Ectodermal cell (in vitro differentiated cells): Measurements from ENCODE around the gene LRTM2.

Experiments used
- H3K27ac ChIP-seq: 2 replicates; pipeline ENCODE4 v1.7.0; 2013; ENCODE audit warnings: mild to moderate bottlenecking, low read depth, low read length; ENCODE audit not compliant: insufficient read depth, poor library complexity, severe bottlenecking
- H3K27me3 ChIP-seq: 2 replicates; pipeline ENCODE4 v1.7.0; 2013; ENCODE audit warnings: mild to moderate bottlenecking, low read length; ENCODE audit not compliant: insufficient read depth, control insufficient read depth, poor library complexity, severe bottlenecking
- H3K36me3 ChIP-seq: one replicate; pipeline ENCODE4 v1.7.0; 2013; ENCODE audit warnings: low read length; ENCODE audit not compliant: control insufficient read depth, insufficient read depth
- H3K4me1 ChIP-seq: one replicate; pipeline ENCODE4 v1.7.0; 2013; ENCODE audit warnings: low read length; ENCODE audit not compliant: control insufficient read depth, insufficient read depth
- H3K4me3 ChIP-seq: 2 replicates; pipeline ENCODE4 v1.7.0; 2013; ENCODE audit warnings: low read depth, low read length, control low read depth; ENCODE audit not compliant: insufficient read depth
- H3K9me3 ChIP-seq: 2 replicates; pipeline ENCODE4 v1.7.0; 2013; ENCODE audit warnings: mild to moderate bottlenecking, low read length, moderate library complexity; ENCODE audit not compliant: control insufficient read depth
- WGBS, 2 experiments: methylation state at CpG; one replicate each; pipeline ENCODE4 v1.1.7; 2013; ENCODE audit warnings: missing lambda C conversion rate in 2 of 2; 5-methylcytosine and 5-hydroxymethylcytosine counted together

LRTM2 gene

GRCh38 chr12:1838205-1838993, 18.0 kb downstream of the LRTM2 start:
- Histone ChIP-seq H3K4me1 (peaks cover 13% of the 10 kb centered on the region), H3K27ac (no peak overlapping the region), H3K9me3 (no peaks in the 10 kb centered on the region), H3K4me3 (no peak overlapping the region), H3K27me3 (no peaks in the 10 kb centered on the region), H3K36me3 (no peaks in the 10 kb centered on the region)
- WGBS, 2 experiments = 91 to 93% methylated on average over 26 of the region's 26 CpGs

- no peaks in the 10 kb centered on the region for H3K9me3 ChIP-seq
- no peak overlapping the region for H3K27ac ChIP-seq
- no peak overlapping the region for H3K4me3 ChIP-seq
- no peaks in the 10 kb centered on the region for H3K27me3 ChIP-seq
- 94 to 95% methylated on average over 15 of the region's 15 CpGs for WGBS, 2 experiments
- H3K36me3 ChIP-seq = no peaks in the 10 kb centered on the region
- H3K4me1 ChIP-seq = peaks cover 13% of the 10 kb centered on the region
These were observed 18.6 kb downstream of the LRTM2 start for GRCh38 chr12:1838994-1839365.

GRCh38 chr12:1839464-1839863, 19.1 kb downstream of the LRTM2 start:
- no peak overlapping the region for H3K4me3 ChIP-seq
- H3K36me3 ChIP-seq = no peaks in the 10 kb centered on the region
- H3K4me1 ChIP-seq = peaks cover 13% of the 10 kb centered on the region
- H3K27ac ChIP-seq = no peak overlapping the region
- H3K9me3 ChIP-seq = no peaks in the 10 kb centered on the region
- H3K27me3 ChIP-seq = peaks cover 1% of the 10 kb centered on the region
- 91 to 94% methylated on average over 10 of the region's 10 CpGs for WGBS, 2 experiments

- no peaks in the 10 kb centered on the region for H3K9me3 ChIP-seq
- H3K27me3 ChIP-seq = peaks cover 4% of the 10 kb centered on the region
- H3K4me3 ChIP-seq = no peak overlapping the region
- H3K4me1 ChIP-seq = peaks cover 13% of the 10 kb centered on the region
- H3K27ac ChIP-seq = no peak overlapping the region
- H3K36me3 ChIP-seq = no peaks in the 10 kb centered on the region
- WGBS, 2 experiments = 88 to 91% methylated on average over 20 to 21 of the region's 24 CpGs
These were observed 19.9 kb downstream of the LRTM2 start for GRCh38 chr12:1839956-1840951.

GRCh38 chr12:1840981-1841425, 20.6 kb downstream of the LRTM2 start:
- H3K4me3 ChIP-seq = no peak overlapping the region
- H3K4me1 ChIP-seq = peaks cover 13% of the 10 kb centered on the region
- no peak overlapping the region for H3K27ac ChIP-seq
- 95% methylated on average over 16 of the region's 16 CpGs for WGBS, 2 experiments
- no peaks in the 10 kb centered on the region for H3K36me3 ChIP-seq
- H3K27me3 ChIP-seq = peaks cover 4% of the 10 kb centered on the region
- no peaks in the 10 kb centered on the region for H3K9me3 ChIP-seq

GRCh38 chr12:1841586-1842182, 21.3 kb downstream of the LRTM2 start:
- Histone ChIP-seq H3K4me1 (peaks cover 11% of the 10 kb centered on the region), H3K9me3 (no peaks in the 10 kb centered on the region), H3K27ac (no peak overlapping the region), H3K36me3 (no peaks in the 10 kb centered on the region), H3K27me3 (peaks cover 4% of the 10 kb centered on the region), H3K4me3 (no peak overlapping the region)
- WGBS, 2 experiments = 94 to 95% methylated on average over 13 of the region's 13 CpGs

- peaks cover 4% of the 10 kb centered on the region for H3K27me3 ChIP-seq
- WGBS, 2 experiments = 91 to 92% methylated on average over 17 to 18 of the region's 18 CpGs
- no peak overlapping the region for H3K4me3 ChIP-seq
- peaks cover 5% of the 10 kb centered on the region for H3K4me1 ChIP-seq
- no peak overlapping the region for H3K27ac ChIP-seq
- H3K36me3 ChIP-seq = no peaks in the 10 kb centered on the region
- H3K9me3 ChIP-seq = no peaks in the 10 kb centered on the region
These were observed 22.0 kb downstream of the LRTM2 start for GRCh38 chr12:1842183-1842904.

- H3K36me3 ChIP-seq = no peaks in the 10 kb centered on the region
- 87 to 90% methylated on average over 16 of the region's 16 CpGs for WGBS, 2 experiments
- peaks cover 2% of the 10 kb centered on the region for H3K4me1 ChIP-seq
- H3K27ac ChIP-seq = no peak overlapping the region
- H3K9me3 ChIP-seq = no peaks in the 10 kb centered on the region
- peaks cover 4% of the 10 kb centered on the region for H3K27me3 ChIP-seq
- no peak overlapping the region for H3K4me3 ChIP-seq
These were observed 22.7 kb downstream of the LRTM2 start for GRCh38 chr12:1842905-1843640.

GRCh38 chr12:1843641-1844005, 23.3 kb downstream of the LRTM2 start:
- Histone ChIP-seq H3K27ac (no peak overlapping the region), H3K27me3 (peaks cover 4% of the 10 kb centered on the region), H3K4me1 (peaks cover 4% of the 10 kb centered on the region), H3K9me3 (no peaks in the 10 kb centered on the region), H3K36me3 (no peaks in the 10 kb centered on the region), H3K4me3 (no peak overlapping the region)
- 90 to 91% methylated on average over 3 of the region's 3 CpGs for WGBS, 2 experiments
